HPDE6-E6E7 (cell line): Measurements from ENCODE around the gene PRDM10.
"Not testable (repeated sequence)": the region's sequence is repeated elsewhere in the genome, so short reads cannot be mapped to it uniquely, and the experiment has no call there.

Experiments used
- DNase-seq: peaks from one replicate; pipeline ENCODE4 v3.0.0; 2011; ENCODE audit warnings: missing footprints; ENCODE audit errors: extremely low spot score

PRDM10 gene

DNA sequence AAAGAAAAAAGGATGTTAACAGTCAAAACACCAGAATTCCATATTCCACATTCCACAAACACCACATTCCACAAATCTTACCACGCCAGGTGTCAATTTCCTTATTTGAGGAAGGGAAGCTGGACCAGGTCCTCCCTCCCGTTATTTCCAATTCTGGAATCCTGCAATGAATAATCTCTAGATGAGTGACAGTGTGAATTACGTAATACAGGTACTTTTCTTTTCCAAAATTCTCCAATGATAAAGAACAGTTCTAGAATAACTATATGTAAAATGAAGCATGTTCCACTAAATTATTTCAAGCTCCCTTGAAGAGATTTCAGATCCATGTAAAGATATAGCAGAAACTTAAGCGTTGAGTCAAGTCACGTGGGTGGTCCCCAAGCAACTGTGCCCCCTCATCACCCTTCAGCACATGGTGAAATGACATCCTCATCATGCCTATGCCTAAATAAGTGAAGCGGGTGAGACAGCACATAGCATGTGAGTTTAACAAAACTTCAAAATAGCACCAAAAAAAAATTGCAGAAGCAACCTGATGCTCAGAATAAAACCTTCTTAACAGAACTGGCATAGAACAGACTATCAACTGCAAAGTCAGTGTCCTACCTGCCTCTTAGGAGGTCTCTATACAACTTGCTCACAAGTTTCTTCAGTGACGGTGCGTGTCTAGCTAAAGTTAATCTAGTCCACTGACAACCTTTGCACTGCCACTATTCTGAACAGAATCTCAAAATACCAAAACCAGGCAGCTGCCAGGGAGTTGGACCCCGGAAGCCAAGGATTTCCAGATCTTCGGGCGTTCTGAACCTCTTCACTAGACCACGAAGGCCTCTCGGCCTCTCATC, 108.1 kb downstream of the PRDM10 start:
- no peak for DNase-seq

DNA sequence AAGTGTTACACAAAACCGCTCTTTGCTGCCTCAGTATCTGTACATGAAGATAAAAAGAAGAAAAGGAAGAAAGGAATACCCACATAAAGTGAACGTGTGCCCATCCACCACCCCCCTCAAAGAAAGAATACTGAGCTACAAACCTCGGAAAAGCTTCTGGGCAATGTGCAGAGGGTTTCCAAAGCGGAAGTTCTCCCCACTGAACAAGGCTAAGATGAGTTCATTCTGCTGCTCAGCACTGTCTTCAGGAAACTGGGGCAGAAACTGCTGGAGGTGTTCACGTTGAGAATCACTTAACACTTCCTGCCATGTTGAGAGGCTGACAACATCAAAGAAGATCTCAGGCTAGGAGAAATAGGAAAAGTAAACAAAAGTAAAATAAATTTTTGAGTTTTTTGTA, 114.2 kb downstream of the PRDM10 start:
- DNase-seq, result no peak

DNA sequence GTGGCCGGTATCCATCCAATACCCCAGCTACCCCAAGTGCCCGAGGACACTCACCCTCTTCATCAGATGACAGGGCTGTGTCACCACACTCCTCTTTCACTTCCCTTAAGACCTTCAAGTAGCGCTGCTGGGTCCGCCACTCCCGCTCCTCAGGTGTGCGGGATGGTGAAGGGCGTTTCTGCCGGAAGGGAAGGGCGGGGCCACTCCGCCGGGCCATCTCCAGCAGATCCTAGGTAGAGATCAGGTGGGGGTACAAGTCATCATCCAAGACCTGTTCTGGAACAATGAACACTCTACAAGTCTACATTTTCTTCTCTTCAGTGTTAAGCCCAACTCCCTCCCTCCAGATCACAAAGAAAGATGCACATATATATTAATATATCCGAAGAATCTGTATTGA, 117.3 kb downstream of the PRDM10 start:
- no peak for DNase-seq

DNA sequence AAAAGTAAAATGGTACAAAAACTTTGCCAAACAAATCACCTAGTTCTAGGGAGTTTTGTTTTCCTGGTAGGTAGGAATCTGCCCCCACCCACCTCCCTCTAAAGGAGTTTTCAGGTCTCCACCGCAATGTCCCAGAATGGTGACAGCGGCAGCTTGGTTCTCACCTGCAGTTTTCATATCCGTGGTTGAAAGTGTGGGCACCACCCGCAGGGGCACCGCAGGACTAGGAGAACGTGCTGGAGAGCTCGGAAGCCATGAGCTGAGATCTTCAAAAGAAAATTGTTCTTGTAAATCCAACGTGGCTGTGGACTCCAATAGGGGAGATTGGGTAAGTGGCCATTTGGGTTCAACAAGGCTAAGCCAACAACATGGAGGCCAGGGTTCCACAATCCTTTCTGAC, 118.1 kb downstream of the PRDM10 start:
- DNase-seq, result no peak

DNA sequence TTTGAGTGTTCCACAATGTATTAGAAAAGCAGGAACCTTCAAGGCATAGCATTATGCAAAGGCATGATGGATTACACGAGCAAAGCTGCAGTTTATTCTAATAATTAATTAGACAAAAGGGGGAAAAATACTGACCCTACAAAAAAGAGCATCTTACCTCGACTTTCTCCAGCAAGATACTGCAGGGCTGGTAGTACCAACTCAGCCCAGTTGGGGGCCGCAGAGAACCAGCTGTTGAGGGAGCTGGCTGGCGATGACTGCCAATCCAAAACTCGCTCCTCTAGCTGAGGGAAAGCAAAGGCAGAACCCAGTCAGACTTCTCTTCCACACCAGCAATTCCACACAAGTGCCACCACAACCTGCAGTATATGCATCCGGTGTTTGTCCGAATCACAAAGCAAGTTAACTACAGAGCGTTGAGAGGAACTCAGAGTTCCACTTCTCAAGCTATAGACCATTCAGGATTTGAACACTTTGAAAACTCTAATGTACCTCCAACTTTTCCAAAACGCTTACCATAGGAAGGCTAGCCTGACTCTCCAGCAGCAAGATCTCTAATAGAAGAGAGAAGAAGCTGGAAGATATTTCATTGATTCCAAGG, 121.0 kb downstream of the PRDM10 start:
- DNase-seq, result peak; percentile 41

DNA sequence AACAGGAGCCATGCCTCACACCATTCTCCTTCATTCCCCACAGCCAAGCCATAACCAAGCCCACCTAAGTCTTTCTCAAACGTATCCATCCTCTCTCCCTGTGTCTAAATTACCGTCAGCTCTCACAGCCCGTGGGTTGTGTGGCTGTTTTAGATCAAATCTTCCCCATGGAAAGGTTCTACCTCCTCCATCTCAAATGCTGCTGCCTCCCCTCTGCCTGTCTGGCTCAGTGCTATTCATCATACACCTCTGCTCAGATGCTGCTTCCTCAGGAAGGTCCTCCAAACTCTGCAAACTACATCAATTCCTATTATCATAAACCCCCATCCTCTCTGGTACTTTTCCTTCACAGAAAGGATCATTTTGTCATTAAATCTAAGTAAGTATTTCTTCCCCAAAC, 122.3 kb downstream of the PRDM10 start:
- DNase-seq, result no peak

DNA sequence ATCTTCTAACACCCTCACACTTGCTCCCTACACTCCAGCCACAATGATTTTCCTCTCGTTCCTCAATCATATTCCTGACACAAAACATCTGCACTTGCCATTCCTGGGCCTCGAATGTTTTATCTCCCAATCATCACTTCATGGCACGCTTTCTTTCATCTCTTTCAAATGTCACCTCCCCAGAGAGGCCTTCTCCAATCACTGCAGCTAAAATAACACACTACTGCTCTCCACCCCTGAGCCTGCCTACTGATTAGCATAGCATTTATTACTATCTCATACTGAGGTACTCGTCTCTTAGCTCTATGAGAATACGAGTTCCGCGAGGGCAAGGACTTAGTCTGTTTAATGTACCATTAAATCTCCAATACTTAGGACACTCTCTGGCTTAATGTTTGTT, 130.7 kb downstream of the PRDM10 start:
- DNase-seq, result no peak

DNA sequence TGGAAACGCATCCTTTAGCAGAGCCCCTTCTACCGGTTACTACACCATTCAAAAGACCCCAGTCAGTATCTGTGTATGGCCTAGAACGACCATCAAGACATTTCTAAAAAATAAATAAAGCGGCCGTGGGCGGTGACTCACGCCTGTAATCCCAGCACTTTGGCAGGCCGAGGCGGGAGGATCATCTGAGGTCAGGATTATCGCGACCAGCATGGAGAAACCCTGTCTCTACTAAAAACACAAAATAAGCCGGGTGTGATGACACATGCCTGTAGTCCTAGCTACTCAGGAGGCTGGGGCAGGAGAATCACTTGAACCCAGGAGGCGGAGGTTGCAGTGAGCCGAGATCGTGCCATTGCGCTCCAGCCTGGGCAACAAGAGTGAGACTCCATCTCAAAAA, 134.0 kb downstream of the PRDM10 start:
- not testable (repeated sequence) for DNase-seq

DNA sequence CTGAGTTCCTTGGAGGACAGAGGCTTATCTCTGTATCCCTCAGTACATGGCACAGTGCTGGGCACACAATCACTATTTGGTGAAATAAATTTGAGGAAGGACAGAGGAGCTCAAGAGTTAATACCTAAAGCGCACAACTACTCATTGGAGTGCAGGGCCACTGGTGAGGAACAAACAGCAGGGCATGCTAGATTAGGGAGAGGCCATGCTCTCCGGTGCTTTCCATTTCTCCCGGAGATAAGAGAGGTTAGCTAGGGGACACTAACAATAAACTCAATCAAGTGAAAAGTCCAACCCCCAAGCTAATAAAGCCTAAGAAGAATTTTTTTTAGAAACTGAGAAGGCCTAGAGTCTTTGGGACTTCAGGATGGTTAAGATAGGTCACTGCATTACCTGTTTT, 136.3 kb downstream of the PRDM10 start:
- no peak for DNase-seq

DNA sequence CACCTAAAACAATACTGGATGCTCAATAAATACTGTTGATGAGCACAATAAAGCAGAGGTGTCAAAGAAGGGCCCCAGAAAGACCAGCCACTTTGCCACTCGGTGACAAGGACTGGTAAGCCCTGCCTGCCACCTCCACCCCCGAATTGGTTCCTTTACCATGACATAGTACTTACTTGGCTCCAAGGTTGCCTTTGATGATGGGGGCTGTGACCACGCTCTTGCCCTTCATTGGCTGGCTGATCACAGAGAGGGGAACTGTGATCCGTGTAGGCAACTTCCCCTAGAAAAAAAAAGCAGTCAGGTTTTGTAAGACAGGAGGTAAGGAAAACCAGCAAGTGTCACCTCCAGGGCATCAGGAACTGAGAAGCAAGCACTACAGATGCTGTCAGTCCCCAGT, 136.9 kb downstream of the PRDM10 start:
- no peak for DNase-seq

DNA sequence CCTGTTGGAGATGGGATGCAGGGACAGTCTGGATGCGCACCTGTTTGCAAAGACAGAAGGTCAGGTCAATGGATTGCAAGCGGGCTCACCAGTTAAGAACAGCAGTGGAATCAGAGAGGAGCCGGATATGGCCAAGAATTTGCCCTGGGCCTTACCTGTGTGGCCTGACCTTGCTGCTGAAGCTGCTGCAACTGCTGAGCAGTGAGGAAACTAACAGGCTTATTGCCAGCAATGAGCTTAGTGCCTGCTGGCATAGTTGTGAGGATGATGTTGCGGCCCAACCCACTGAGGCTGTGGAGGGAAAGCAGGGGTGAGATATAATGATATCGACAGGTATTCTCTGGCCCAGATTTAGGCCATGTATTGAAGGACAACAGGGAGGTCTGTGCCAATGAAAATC, 137.8 kb downstream of the PRDM10 start:
- no peak for DNase-seq

DNA sequence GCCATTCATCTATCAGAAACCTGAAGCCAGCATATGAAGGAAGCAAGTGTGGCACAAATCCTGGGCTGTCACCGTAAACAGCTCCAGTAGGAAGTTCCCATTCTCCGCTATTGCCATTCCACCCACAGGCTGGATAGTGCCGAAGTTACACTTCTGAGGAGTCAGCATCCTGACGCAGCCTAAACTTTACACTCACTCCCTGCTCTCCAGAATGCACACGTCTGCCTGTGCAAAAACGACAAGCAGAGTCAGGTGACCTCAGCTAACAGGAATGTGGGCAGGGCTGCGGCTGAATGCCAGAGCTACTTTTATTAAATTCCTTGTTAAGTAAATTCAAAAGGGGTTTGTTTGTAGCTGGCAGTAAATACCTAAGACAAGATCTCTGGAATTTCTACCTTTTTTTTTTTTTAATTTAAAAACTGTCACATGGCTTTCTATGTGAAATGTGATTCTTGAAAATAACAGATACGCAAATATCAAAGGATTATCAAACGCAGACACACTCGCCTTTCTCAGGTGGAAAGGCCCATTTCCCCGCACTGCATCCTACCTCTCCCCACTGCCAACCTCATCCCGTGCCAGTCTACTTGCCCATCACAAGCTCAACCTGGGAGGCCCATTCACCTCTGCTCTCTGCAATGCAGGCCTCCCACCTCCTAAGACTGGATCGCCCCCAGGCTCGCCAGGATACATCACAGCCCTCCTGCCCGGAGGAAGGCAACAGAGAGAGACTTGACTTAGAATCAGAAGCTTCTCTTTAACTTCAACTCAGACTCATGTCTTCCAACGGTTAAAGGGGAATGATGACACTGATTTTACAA, 140.7 kb downstream of the PRDM10 start:
- DNase-seq, result peak; percentile 97

DNA sequence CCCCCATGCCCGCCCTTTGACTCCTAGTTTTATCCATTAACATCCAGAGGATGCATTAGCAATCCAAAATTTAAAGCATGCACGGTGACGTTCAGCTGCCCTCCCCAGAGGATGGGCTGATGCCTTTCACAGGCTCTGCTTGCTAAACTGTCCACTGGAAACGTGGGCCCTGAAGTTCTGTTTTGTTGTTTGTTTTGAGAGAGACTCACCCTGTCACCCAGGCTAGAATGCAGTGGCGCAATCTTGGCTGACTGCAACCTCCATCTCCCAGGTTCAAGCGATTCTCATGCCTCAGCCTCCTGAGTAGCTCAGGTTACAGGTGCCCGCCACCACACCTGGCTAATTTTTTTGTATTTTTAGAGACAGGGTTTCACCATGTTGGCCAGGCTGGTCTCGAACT, 146.6 kb downstream of the PRDM10 start:
- DNase-seq, result no peak

DNA sequence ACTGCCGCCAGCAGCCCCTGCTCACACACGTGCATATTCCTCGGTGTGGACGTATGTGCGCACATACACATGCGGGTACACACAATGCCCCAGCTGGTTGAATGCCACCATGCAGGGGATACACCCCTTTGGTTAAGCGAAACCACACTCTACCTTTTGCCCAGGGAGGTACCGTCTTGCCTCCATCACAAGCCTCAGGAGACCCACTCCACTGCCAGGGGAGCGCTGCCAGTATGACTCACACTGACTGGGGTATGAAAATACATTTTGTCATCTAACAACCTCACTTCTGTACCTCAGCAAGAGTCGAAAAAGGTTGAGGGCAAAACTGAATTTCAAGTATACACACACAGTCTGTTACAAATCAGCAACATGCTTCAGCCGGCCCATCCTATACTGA, 147.5 kb downstream of the PRDM10 start:
- DNase-seq, result no peak

DNA sequence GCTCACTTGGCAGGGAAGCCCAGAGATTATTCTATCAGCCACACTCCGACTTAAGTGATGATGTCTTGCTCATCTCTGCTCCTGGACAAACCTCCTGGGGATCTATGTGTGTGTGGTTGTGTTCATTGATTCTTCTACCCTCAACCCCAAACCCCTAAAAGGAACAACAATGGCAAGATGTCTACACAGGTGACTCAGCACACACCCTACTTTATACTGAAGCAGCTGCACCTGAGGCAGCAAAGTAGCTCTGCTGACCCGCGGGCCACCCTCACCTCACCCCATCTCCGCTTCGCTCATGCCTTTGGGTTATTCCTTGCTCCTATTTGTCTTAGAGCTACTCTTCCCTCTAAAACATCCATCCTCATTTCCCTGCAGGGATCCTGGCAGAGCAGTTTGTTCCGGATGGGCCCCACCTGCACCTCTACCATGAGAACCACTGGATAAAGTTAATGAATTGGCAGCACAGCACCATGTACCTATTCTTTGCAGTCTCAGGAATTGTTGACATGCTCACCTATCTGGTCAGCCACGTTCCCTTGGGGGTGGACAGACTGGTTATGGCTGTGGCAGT, 148.3 kb downstream of the PRDM10 start:
- DNase-seq, result peak; percentile 41

DNA sequence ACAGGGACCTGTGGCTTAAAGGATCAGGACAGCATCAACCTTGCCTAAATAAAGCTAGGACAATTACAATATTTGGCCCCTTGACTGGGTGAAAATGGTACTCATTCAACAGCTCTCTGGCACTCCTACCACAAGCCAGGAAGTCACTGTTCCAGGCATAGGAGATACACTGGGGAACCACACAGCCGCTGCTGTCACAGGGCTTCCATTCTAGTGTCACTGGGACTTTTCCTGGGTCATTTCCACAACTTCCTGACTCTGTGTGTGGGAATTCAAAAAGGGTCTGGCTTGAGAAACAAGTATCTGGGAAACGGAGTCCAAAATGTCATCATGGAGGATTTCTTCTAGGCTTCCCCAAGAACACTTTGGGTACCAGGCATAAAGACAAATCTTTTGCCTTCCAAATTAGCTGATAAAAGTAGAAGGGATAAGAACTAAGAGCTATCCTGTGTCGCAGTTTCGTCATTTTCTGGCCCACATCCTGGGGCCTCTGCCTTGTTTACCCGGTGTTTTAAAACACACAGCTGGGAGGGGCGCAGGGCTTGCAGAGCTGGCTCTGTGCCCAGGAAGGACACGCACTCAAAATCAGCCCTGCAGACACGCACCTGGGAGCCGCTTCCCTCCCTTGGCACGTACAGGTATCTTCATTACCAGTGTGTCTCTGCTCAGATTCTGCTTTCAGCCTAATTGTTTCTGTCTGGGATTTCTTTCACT, 149.0 kb downstream of the PRDM10 start:
- DNase-seq, result peak; percentile 73

DNA sequence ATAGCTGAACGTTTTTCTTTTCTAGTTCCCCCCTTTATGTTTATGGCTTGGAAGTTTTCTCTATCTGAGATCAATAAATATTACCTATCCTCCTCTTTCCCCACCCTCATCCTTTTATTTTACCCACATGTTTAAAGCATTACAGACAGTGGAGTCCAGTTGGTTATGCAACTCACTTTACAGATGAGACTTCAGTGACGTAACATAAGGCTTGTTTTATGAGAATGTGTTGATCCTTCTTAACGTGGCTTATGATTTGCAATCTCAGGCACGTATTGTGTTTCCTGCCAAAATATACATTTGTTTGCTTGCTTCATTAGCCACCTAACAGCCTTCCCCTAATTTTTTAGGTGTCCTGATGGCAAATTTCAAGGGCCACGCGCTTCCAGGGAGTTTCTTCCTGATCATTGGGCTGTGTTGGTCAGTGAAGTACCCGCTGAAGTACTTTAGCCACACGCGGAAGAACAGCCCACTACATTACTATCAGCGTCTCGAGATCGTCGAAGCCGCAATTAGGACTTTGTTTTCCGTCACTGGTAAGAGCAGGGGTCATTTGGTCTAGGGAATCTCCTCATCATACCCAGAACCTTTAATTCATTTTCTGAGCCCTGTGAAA, 150.4 kb downstream of the PRDM10 start:
- DNase-seq, result no peak
